Rectal smooth muscle tissue (tissue), 1 donor: Measurements from ENCODE around the gene RRP9.

Source experiments
- H3K27ac ChIP-seq: one replicate; pipeline ENCODE4 v1.7.0; 2013; ENCODE audit warnings: low read depth, low read length, inconsistent platforms
- H3K27me3 ChIP-seq: one replicate; pipeline ENCODE4 v1.7.0; 2013; ENCODE audit warnings: low read length; ENCODE audit not compliant: control insufficient read depth, insufficient read depth
- H3K36me3 ChIP-seq: one replicate; pipeline ENCODE4 v1.7.0; 2013; ENCODE audit warnings: low read length; ENCODE audit not compliant: control insufficient read depth, insufficient read depth
- H3K4me1 ChIP-seq: one replicate; pipeline ENCODE4 v1.7.0; 2013; ENCODE audit warnings: low read length; ENCODE audit not compliant: control insufficient read depth, insufficient read depth
- H3K4me3 ChIP-seq: one replicate; pipeline ENCODE4 v1.7.0; 2013; ENCODE audit warnings: low read length
- H3K9ac ChIP-seq: one replicate; pipeline ENCODE4 v1.7.0; 2013; ENCODE audit warnings: low read length

RRP9 gene

GRCh38 chr3:51967384-51968169 is 25.9 kb upstream of the RRP9 start, which contains the start of gene PCBP4:
Gene PCBP4 (minus strand): TSS chr3:51967454. CDS start chr3:51961240, 6,214 bp downstream.
- Histone ChIP-seq H3K27ac (peak within 1 kb of the TSS; percentile 85), H3K9ac (peak within 1 kb of the TSS; percentile 84), H3K4me3 (peak within 1 kb of the TSS; percentile 90), H3K27me3 (no peaks in the 10 kb centered on the region), H3K36me3 (no peaks in the 10 kb centered on the region), H3K4me1 (peaks cover 2% of the 10 kb centered on the region)

GRCh38 chr3:51966922-51967383 is 25.2 kb upstream of the RRP9 start:
- no peaks in the 10 kb centered on the region for H3K36me3 ChIP-seq
- H3K27me3 ChIP-seq, result no peaks in the 10 kb centered on the region
- H3K4me1 ChIP-seq, result peaks cover 2% of the 10 kb centered on the region
- peak overlapping the region; percentile 84 for H3K9ac ChIP-seq
- H3K27ac ChIP-seq, result peak overlapping the region; percentile 72
- H3K4me3 ChIP-seq, result peak overlapping the region; percentile 90

- Histone ChIP-seq H3K27ac (peak overlapping the region; percentile 72), H3K4me3 (peak overlapping the region; percentile 90), H3K9ac (peak overlapping the region; percentile 84), H3K4me1 (peaks cover 2% of the 10 kb centered on the region), H3K36me3 (no peaks in the 10 kb centered on the region), H3K27me3 (no peaks in the 10 kb centered on the region)
Measured at GRCh38 chr3:51966486-51966885, 24.8 kb upstream of the RRP9 start.

GRCh38 chr3:51966016-51966415 is 24.3 kb upstream of the RRP9 start:
- no peak overlapping the region for H3K9ac ChIP-seq
- peaks cover 2% of the 10 kb centered on the region for H3K4me1 ChIP-seq
- H3K36me3 ChIP-seq, result no peaks in the 10 kb centered on the region
- H3K27ac ChIP-seq, result no peak overlapping the region
- no peaks in the 10 kb centered on the region for H3K27me3 ChIP-seq
- peak overlapping the region; percentile 90 for H3K4me3 ChIP-seq

- Histone ChIP-seq H3K4me1 (peaks cover 2% of the 10 kb centered on the region), H3K36me3 (peaks cover 2% of the 10 kb centered on the region), H3K4me3 (no peak overlapping the region), H3K27ac (no peak overlapping the region), H3K27me3 (no peaks in the 10 kb centered on the region), H3K9ac (no peak overlapping the region)
Measured at GRCh38 chr3:51964521-51964920, 22.8 kb upstream of the RRP9 start.

GRCh38 chr3:51963951-51964451 is 22.3 kb upstream of the RRP9 start:
- Histone ChIP-seq H3K4me3 (no peak overlapping the region), H3K36me3 (peaks cover 2% of the 10 kb centered on the region), H3K9ac (no peak overlapping the region), H3K27ac (no peak overlapping the region), H3K4me1 (peaks cover 2% of the 10 kb centered on the region), H3K27me3 (no peaks in the 10 kb centered on the region)

GRCh38 chr3:51962854-51963530 is 21.3 kb upstream of the RRP9 start:
- Histone ChIP-seq H3K36me3 (peaks cover 2% of the 10 kb centered on the region), H3K27ac (no peak overlapping the region), H3K4me1 (peaks cover 2% of the 10 kb centered on the region), H3K4me3 (no peak overlapping the region), H3K9ac (no peak overlapping the region), H3K27me3 (no peaks in the 10 kb centered on the region)

- H3K27me3 ChIP-seq, result peaks cover 2% of the 10 kb centered on the region
- H3K36me3 ChIP-seq, result peaks cover 2% of the 10 kb centered on the region
- H3K4me3 ChIP-seq, result no peak overlapping the region
- H3K4me1 ChIP-seq, result peaks cover 2% of the 10 kb centered on the region
- H3K9ac ChIP-seq, result no peak overlapping the region
- no peak overlapping the region for H3K27ac ChIP-seq
Measured at GRCh38 chr3:51961602-51962569, 20.2 kb upstream of the RRP9 start.

- peaks cover 2% of the 10 kb centered on the region for H3K36me3 ChIP-seq
- no peak overlapping the region for H3K9ac ChIP-seq
- no peak overlapping the region for H3K27ac ChIP-seq
- peaks cover 2% of the 10 kb centered on the region for H3K27me3 ChIP-seq
- peaks cover under 1% of the 10 kb centered on the region for H3K4me1 ChIP-seq
- no peak overlapping the region for H3K4me3 ChIP-seq
Measured at GRCh38 chr3:51961011-51961410, 19.3 kb upstream of the RRP9 start.

GRCh38 chr3:51960386-51960785 is 18.7 kb upstream of the RRP9 start:
- Histone ChIP-seq H3K27me3 (peaks cover 2% of the 10 kb centered on the region), H3K9ac (no peak overlapping the region), H3K27ac (no peak overlapping the region), H3K4me3 (no peak overlapping the region), H3K4me1 (no peaks in the 10 kb centered on the region), H3K36me3 (peaks cover 2% of the 10 kb centered on the region)

GRCh38 chr3:51959651-51960050 is 17.9 kb upstream of the RRP9 start:
- H3K4me3 ChIP-seq, result no peak overlapping the region
- H3K36me3 ChIP-seq, result peaks cover 2% of the 10 kb centered on the region
- H3K9ac ChIP-seq, result no peak overlapping the region
- no peaks in the 10 kb centered on the region for H3K4me1 ChIP-seq
- H3K27ac ChIP-seq, result no peak overlapping the region
- H3K27me3 ChIP-seq, result peaks cover 2% of the 10 kb centered on the region
